CD4-positive, alpha-beta T cell (primary cell): ENCODE results near the gene GLYR1. TPM values are rescaled to one million over a fixed set of nuclear protein-coding genes. Genes with fewer than 3 reads are reported as not detected.

Experiments used
- ATAC-seq: fragments of 200-7000 bp; cut with Tn5 transposase; one replicate; pipeline ENCODE4 v1.10.0; 2022; ENCODE audit warnings: mild to moderate bottlenecking; ENCODE audit not compliant: poor library complexity
- CTCF ChIA-PET: fragments of 350-600 bp; sonication (Branson Sonifier 250); formaldehyde crosslinking; loops from one replicate; lab custom pipeline; 2021; ENCODE audit warnings: antibody characterized with exemption, inconsistent platforms; lab: Charles Lee
- POLR2A ChIA-PET: fragments of 350-600 bp; sonication (Branson Sonifier 250); formaldehyde crosslinking; loops from one replicate; lab custom pipeline; 2021; ENCODE audit warnings: antibody characterized with exemption, inconsistent platforms; lab: Charles Lee
- DNase-seq, 14 experiments: peaks; one replicate each; pipeline ENCODE4 v3.0.0-alpha.2; 2013 to 2020; ENCODE audit warnings: mixed read lengths in 2 of 14
- H3K27ac ChIP-seq, 2 donors: one replicate each; pipeline versions ENCODE4 v1.5.1 to v1.7.0; 2013; ENCODE audit warnings: low read length in 2 of 2, low read depth in 1 of 2, mild to moderate bottlenecking in 1 of 2
- H3K27me3 ChIP-seq, 2 experiments: 1 replicate in 1 of 2; 2 replicates in 1 of 2; pipeline versions ENCODE4 v1.6.1 to v1.7.0; 2013; ENCODE audit warnings: low read length in 2 of 2, control low read depth in 1 of 2, mild to moderate bottlenecking in 1 of 2, moderate library complexity in 1 of 2; ENCODE audit not compliant: insufficient read depth in 2 of 2, control insufficient read depth in 1 of 2
- H3K36me3 ChIP-seq: one replicate; pipeline ENCODE4 v1.6.1; 2013; ENCODE audit warnings: low read length, control low read depth; ENCODE audit not compliant: insufficient read depth
- H3K4me1 ChIP-seq: one replicate; pipeline ENCODE4 v1.6.1; 2013; ENCODE audit warnings: low read length, control low read depth; ENCODE audit not compliant: insufficient read depth
- H3K4me3 ChIP-seq: one replicate; pipeline ENCODE4 v1.5.1; 2013; ENCODE audit warnings: mild to moderate bottlenecking, low read length, moderate library complexity
- H3K9me3 ChIP-seq, 2 experiments: 1 replicate in 1 of 2; 2 replicates in 1 of 2; pipeline versions ENCODE4 v1.6.1 to v1.7.0; 2013; ENCODE audit warnings: low read length in 2 of 2, mild to moderate bottlenecking in 2 of 2, control low read depth in 1 of 2, moderate library complexity in 1 of 2; ENCODE audit not compliant: control insufficient read depth in 1 of 2, insufficient read depth in 1 of 2
- H3K27ac Mint-ChIP-seq: one replicate; pipeline ENCODE4 v1.8.0; 2020; ENCODE audit warnings: mixed read lengths
- H3K27me3 Mint-ChIP-seq: one replicate; pipeline ENCODE4 v1.8.0; 2021; ENCODE audit warnings: mixed read lengths
- H3K36me3 Mint-ChIP-seq: one replicate; pipeline ENCODE4 v1.8.0; 2021; ENCODE audit warnings: low read depth, mixed read lengths
- H3K4me1 Mint-ChIP-seq: one replicate; pipeline ENCODE4 v1.8.0; 2021; ENCODE audit warnings: low read depth, mixed read lengths
- H3K4me3 Mint-ChIP-seq: one replicate; pipeline ENCODE4 v1.8.0; 2020; ENCODE audit warnings: mild to moderate bottlenecking, mixed read lengths
- H3K9me3 Mint-ChIP-seq: one replicate; pipeline ENCODE4 v1.8.0; 2020; ENCODE audit warnings: mixed read lengths
- CTCF ChIP-seq: fragments of 200-600 bp; IDR thresholded peaks from one replicate; pipeline ENCODE4 v1.8.0; 2022; ENCODE audit warnings: antibody characterized with exemption, mild to moderate bottlenecking
- intact Hi-C, 2 experiments: fragments of 100-400 bp; cut with DNase I in 1 of 2; cut with micrococcal nuclease in 1 of 2; formaldehyde crosslinking; loops; one replicate each; pipeline versions ENCODE4 v1.15.1 to v1.9.0; 2023 to 2025; cut with DNase I, micrococcal nuclease
- total RNA-seq, 174 experiments: library from RNA in 2 of 174; stranded (reverse) in 2 of 174; gene quantifications; one replicate each; pipeline ENCODE4 v1.2.3 and lab custom pipeline; 2021 to 2026

GLYR1 gene
- total RNA-seq, 2 experiments from 2014 or later, result 71.7 to 77.2 TPM

DNA sequence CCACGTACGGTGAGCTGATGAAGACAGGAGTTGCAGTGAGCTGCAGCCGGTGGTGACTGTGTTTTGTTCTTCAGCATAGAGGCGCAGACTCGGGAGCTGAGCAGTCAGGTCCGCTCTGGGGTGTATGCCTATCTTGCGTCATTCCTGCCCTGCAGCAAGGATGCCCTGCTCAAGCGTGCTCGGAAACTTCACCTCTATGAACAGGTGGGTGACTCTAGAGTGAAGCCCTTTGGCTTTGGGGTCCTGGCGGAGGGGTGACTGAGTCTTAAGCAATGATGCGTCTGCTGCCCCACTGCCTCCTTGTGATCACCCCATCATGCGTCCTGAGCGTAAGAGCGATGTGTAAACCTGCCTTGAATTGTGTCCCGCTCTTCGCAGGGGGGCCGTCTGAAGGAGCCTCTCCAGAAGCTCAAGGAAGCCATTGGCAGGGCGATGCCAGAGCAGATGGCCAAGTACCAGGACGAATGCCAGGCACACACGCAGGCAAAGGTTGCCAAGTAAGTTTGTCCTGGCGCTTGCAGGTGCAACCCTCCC, 23.1 kb upstream of the GLYR1 start:
- no peak overlapping the region for H3K4me3 ChIP-seq
- no peak overlapping the region for H3K27ac Mint-ChIP-seq
- DNase-seq (no peak), ATAC-seq (no peak)
- TF ChIP-seq CTCF, result no peak
- POLR2A ChIA-PET, result no interaction called here
- intact Hi-C loops, result no loop called here
- peaks cover 71% of the 10 kb centered on the region for H3K36me3 ChIP-seq
- H3K4me1 ChIP-seq, result no peaks in the 10 kb centered on the region
- H3K9me3 ChIP-seq, result no peaks in the 10 kb centered on the region
- no peaks in the 10 kb centered on the region for H3K27me3 ChIP-seq
- CTCF ChIA-PET, result no interaction called here
- no peaks in the 10 kb centered on the region for H3K27me3 Mint-ChIP-seq
- peaks cover 81% of the 10 kb centered on the region for H3K36me3 Mint-ChIP-seq
- no peak overlapping the region for H3K27ac ChIP-seq
- no peaks in the 10 kb centered on the region for H3K9me3 Mint-ChIP-seq
- H3K4me1 Mint-ChIP-seq, result peaks cover 11% of the 10 kb centered on the region
- H3K4me3 Mint-ChIP-seq, result no peak overlapping the region

DNA sequence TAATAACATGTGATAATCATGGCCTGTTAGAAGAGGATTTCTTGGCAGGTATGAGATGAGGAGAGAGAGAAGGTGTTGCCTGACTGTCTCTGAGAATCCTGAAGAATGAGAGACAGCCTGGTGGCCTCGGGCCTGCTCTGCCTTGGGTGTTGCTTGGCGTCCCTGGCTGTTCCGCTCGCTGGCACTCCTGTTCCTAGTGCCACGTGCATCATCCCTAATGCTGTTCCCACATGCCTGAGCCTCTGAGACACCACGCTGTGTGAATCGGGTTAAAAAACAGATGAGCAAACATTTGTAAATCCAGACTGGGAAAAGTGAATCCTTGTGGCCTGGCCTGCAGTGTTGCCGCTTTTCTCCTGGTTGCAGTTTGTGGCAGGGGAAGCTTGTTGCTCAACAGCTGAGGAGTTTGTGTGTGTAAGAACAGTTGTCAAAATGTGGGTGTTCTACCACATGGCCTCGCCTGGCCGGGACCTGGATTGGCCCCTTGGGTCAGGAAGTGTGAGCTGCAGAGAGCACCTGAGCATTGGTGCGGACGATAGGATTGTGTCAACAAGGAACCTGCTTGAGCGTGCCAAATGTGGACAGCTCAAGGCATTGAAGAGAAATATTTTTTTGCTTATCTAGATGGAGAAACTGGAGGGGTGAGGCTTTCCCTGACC, 22.2 kb upstream of the GLYR1 start:
- H3K27ac Mint-ChIP-seq, result no peak overlapping the region
- ChIA-PET POLR2A (no interaction called here), CTCF (no interaction called here)
- intact Hi-C loops, result no loop called here
- H3K27ac ChIP-seq, result no peak overlapping the region
- ATAC-seq (no peak), DNase-seq (no peak)
- no peaks in the 10 kb centered on the region for H3K9me3 ChIP-seq
- H3K36me3 ChIP-seq, result peaks cover 64% of the 10 kb centered on the region
- peaks cover 78% of the 10 kb centered on the region for H3K36me3 Mint-ChIP-seq
- peaks cover 21% of the 10 kb centered on the region for H3K4me1 Mint-ChIP-seq
- H3K27me3 Mint-ChIP-seq, result no peaks in the 10 kb centered on the region
- no peaks in the 10 kb centered on the region for H3K9me3 Mint-ChIP-seq
- no peaks in the 10 kb centered on the region for H3K4me1 ChIP-seq
- no peak overlapping the region for H3K4me3 ChIP-seq
- no peaks in the 10 kb centered on the region for H3K27me3 ChIP-seq
- no peak for TF ChIP-seq CTCF
- H3K4me3 Mint-ChIP-seq, result no peak overlapping the region

- intact Hi-C loops, result no loop called here
Measured at GRCh38 chr16:4868535-4868934, 21.4 kb upstream of the GLYR1 start.

More at GRCh38 chr16:4868535-4868934, 21.4 kb upstream of the GLYR1 start:
- Histone ChIP-seq H3K9me3 (no peaks in the 10 kb centered on the region), H3K36me3 (peaks cover 60% of the 10 kb centered on the region), H3K27ac (no peak overlapping the region), H3K4me1 (no peaks in the 10 kb centered on the region), H3K4me3 (no peak overlapping the region), H3K27me3 (no peaks in the 10 kb centered on the region)
- H3K36me3 Mint-ChIP-seq, result peaks cover 78% of the 10 kb centered on the region
- peaks cover 23% of the 10 kb centered on the region for H3K4me1 Mint-ChIP-seq
- H3K27ac Mint-ChIP-seq, result peak overlapping the region; percentile 43
- ChIA-PET CTCF (no interaction called here), POLR2A (no interaction called here)
- no peak for ATAC-seq
- H3K27me3 Mint-ChIP-seq, result no peaks in the 10 kb centered on the region
- no peak overlapping the region for H3K4me3 Mint-ChIP-seq
- TF ChIP-seq CTCF, result no peak
- no peak for DNase-seq
- no peaks in the 10 kb centered on the region for H3K9me3 Mint-ChIP-seq
